Natural killer cell (primary cell): ENCODE measurements around the gene ANKRD49. TPM values are rescaled to one million over a fixed set of nuclear protein-coding genes. Genes with fewer than 3 reads are reported as not detected.

ENCODE experiments used
- ATAC-seq, 3 donors: fragments of 150-1000 bp in 2 of 3; fragments of 200-7000 bp in 1 of 3; cut with Tn5 transposase; 1 replicate in 1 of 3; 2 replicates in 2 of 3; pipeline ENCODE4 v1.10.0; 2021; ENCODE audit warnings: mild to moderate bottlenecking in 2 of 3, moderate library complexity in 2 of 3
- DNase-seq, 2 donors: peaks; one replicate each; pipeline versions ENCODE4 v3.0.0 to v3.0.0-alpha.2; 2013 to 2021; ENCODE audit warnings: mixed read lengths in 1 of 2
- H3K27ac ChIP-seq: one replicate; pipeline ENCODE4 v1.5.1; 2013; ENCODE audit warnings: mild to moderate bottlenecking, low read length
- H3K27me3 ChIP-seq: one replicate; pipeline ENCODE4 v1.6.1; 2013; ENCODE audit warnings: low read length; ENCODE audit not compliant: control insufficient read depth, insufficient read depth
- H3K36me3 ChIP-seq: one replicate; pipeline ENCODE4 v1.6.1; 2013; ENCODE audit warnings: low read length; ENCODE audit not compliant: control insufficient read depth, insufficient read depth
- H3K4me1 ChIP-seq: one replicate; pipeline ENCODE4 v1.6.1; 2013; ENCODE audit warnings: low read length; ENCODE audit not compliant: control insufficient read depth, insufficient read depth
- H3K4me3 ChIP-seq: one replicate; pipeline ENCODE4 v1.5.1; 2013; ENCODE audit warnings: low read length
- H3K9me3 ChIP-seq: one replicate; pipeline ENCODE4 v1.6.1; 2013; ENCODE audit warnings: low read length; ENCODE audit not compliant: control insufficient read depth, insufficient read depth
- H3K27ac Mint-ChIP-seq, 2 donors: one replicate each; pipeline ENCODE4 v1.8.0; 2022; ENCODE audit warnings: mild to moderate bottlenecking in 2 of 2, mixed read lengths in 2 of 2, moderate library complexity in 1 of 2
- H3K27me3 Mint-ChIP-seq, 2 donors: one replicate each; pipeline ENCODE4 v1.8.0; 2022; ENCODE audit warnings: low read depth in 2 of 2, mixed read lengths in 2 of 2
- H3K36me3 Mint-ChIP-seq: one replicate; pipeline ENCODE4 v1.8.0; 2022; ENCODE audit warnings: mixed read lengths
- H3K4me1 Mint-ChIP-seq, 2 donors: one replicate each; pipeline ENCODE4 v1.8.0; 2022; ENCODE audit warnings: mixed read lengths in 2 of 2
- H3K4me3 Mint-ChIP-seq: one replicate; pipeline ENCODE4 v1.8.0; 2022; ENCODE audit warnings: mild to moderate bottlenecking, moderate library complexity, mixed read lengths
- H3K9me3 Mint-ChIP-seq, 2 donors: one replicate each; pipeline ENCODE4 v1.8.0; 2022; ENCODE audit warnings: mixed read lengths in 2 of 2
- CTCF ChIP-seq: fragments of 200-600 bp; IDR thresholded peaks from one replicate; pipeline ENCODE4 v1.8.0; 2022; ENCODE audit warnings: antibody characterized with exemption
- WGBS: methylation state at CpG from one replicate; pipeline ENCODE4 v1.1.7; 2013; ENCODE audit warnings: missing lambda C conversion rate; ENCODE audit not compliant: insufficient coverage; 5-methylcytosine and 5-hydroxymethylcytosine counted together
- intact Hi-C: fragments of 100-400 bp; cut with micrococcal nuclease; formaldehyde crosslinking; loops from one replicate; pipeline ENCODE4 v1.14.2; 2022
- total RNA-seq, 4 donors: library from RNA; stranded (reverse); fragments of 120-200 nt in 1 of 4; gene quantifications; one replicate each; pipeline versions ENCODE4 v1.2.3 to v1.2.4, GENCODE V29; 2013 to 2022

ANKRD49 gene
- total RNA-seq, 3 donors from 2014 or later (not counting 1 experiment from before 2014, with no cell fraction given) = 47.7 to 55.6 (median 52.6) TPM

- H3K9me3 ChIP-seq = no peaks in the 10 kb centered on the region
- no peak overlapping the region for H3K27ac Mint-ChIP-seq
- no peaks in the 10 kb centered on the region for H3K36me3 Mint-ChIP-seq
- H3K4me3 Mint-ChIP-seq = no peak overlapping the region
- DNase-seq (no peak), ATAC-seq (no peak)
- peaks cover 4% of the 10 kb centered on the region for H3K27me3 ChIP-seq
- no peak overlapping the region for H3K27ac ChIP-seq
- H3K36me3 ChIP-seq = no peaks in the 10 kb centered on the region
- intact Hi-C loops = no loop called here
- peaks cover 24 to 83% of the 10 kb centered on the region in 2 donors for H3K27me3 Mint-ChIP-seq
- H3K4me3 ChIP-seq = no peak overlapping the region
- no peak for TF ChIP-seq CTCF
- H3K4me1 ChIP-seq = no peaks in the 10 kb centered on the region
- 95% methylated on average over 2 of the region's 3 CpGs for WGBS
- H3K9me3 Mint-ChIP-seq = no peaks in the 10 kb centered on the region
- no peaks in the 10 kb centered on the region for H3K4me1 Mint-ChIP-seq
Observed at GRCh38 chr11:94532211-94532610, 38.4 kb downstream of the ANKRD49 start.

- H3K27me3 ChIP-seq = peaks cover 4% of the 10 kb centered on the region
- DNase-seq = no peak
- H3K4me3 Mint-ChIP-seq = no peak overlapping the region
- no peaks in the 10 kb centered on the region for H3K4me1 ChIP-seq
- no peaks in the 10 kb centered on the region for H3K9me3 ChIP-seq
- no peaks in the 10 kb centered on the region for H3K4me1 Mint-ChIP-seq
- intact Hi-C loops = no loop called here
- H3K9me3 Mint-ChIP-seq = no peaks in the 10 kb centered on the region
- ATAC-seq = no peak
- H3K27ac Mint-ChIP-seq = no peak overlapping the region
- no peaks in the 10 kb centered on the region for H3K36me3 ChIP-seq
- H3K27me3 Mint-ChIP-seq = peaks cover 23 to 77% of the 10 kb centered on the region in 2 donors
- H3K4me3 ChIP-seq = no peak overlapping the region
- no peak for TF ChIP-seq CTCF
- H3K36me3 Mint-ChIP-seq = no peaks in the 10 kb centered on the region
- no CpG with 5 or more reads among the region's 1 CpG for WGBS
- H3K27ac ChIP-seq = no peak overlapping the region
Observed at GRCh38 chr11:94533206-94533605, 39.4 kb downstream of the ANKRD49 start.

GRCh38 chr11:94533696-94534630, 40.2 kb downstream of the ANKRD49 start:
- H3K9me3 ChIP-seq = no peaks in the 10 kb centered on the region
- ATAC-seq = no peak
- intact Hi-C loops = no loop called here
- DNase-seq = no peak
- H3K4me3 ChIP-seq = no peak overlapping the region
- H3K36me3 ChIP-seq = no peaks in the 10 kb centered on the region
- Mint-ChIP-seq H3K27me3 (peaks cover 22 to 70% of the 10 kb centered on the region in 2 donors), H3K4me1 (no peaks in the 10 kb centered on the region), H3K36me3 (no peaks in the 10 kb centered on the region), H3K27ac (no peak overlapping the region), H3K9me3 (no peaks in the 10 kb centered on the region), H3K4me3 (no peak overlapping the region)
- no peaks in the 10 kb centered on the region for H3K4me1 ChIP-seq
- 80% methylated on average over 4 of the region's 6 CpGs for WGBS
- H3K27me3 ChIP-seq = peaks cover 4% of the 10 kb centered on the region
- no peak for TF ChIP-seq CTCF
- no peak overlapping the region for H3K27ac ChIP-seq
